COLO668 (cell line): ENCODE measurements around the gene TEX10.
"Not testable (repeated sequence)": the region's sequence is repeated elsewhere in the genome, so short reads cannot be mapped to it uniquely, and the experiment has no call there.

Experiments used
- DNase-seq: peaks from one replicate; lab custom pipeline; 2025; ENCODE audit not compliant: unreplicated experiment; lab: John Stamatoyannopoulos, UW

Gene TEX10

DNA sequence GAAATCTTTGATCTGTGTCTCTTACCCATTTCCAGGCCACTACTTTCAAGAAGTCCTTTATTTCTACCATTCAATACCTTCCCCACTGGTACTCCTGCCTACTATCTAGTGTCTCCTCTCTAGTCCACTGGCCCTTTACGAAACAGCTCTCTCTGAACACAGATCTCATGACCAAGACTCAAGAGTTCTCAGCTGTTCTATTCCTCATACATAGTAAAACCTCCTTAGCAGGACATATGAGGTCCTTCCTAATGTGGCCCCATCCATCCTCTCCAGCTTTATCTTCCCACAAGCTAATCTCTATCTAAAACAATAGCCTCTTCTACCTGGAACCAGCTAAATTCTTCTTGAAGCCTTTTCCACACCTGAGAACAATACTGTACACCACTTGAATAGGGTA lies 2.6 kb downstream of the TEX10 start:
- no peak for DNase-seq

DNA sequence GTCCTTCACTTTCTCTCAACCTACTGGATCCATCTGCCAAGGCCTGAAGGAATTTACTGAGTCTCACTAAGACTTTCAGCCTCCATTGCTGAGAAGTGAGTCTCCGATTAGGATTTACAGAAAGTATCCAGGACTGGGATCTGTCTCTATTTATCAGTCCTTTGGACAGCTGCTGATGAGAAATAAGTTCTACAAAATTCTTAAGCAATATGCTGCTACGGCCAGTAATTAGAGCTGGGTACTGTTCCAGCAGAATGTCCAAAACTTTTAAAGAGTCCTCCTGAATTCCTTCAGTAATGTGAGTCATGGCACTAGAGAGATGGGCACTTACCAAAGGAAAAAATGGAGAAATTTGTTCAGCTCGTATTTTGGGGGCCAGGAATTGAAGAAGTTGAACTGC lies 5.9 kb downstream of the TEX10 start:
- DNase-seq = no peak

- DNase-seq = no peak
Observed at GRCh38 chr9:100341889-100342288, 10.9 kb downstream of the TEX10 start.

DNA sequence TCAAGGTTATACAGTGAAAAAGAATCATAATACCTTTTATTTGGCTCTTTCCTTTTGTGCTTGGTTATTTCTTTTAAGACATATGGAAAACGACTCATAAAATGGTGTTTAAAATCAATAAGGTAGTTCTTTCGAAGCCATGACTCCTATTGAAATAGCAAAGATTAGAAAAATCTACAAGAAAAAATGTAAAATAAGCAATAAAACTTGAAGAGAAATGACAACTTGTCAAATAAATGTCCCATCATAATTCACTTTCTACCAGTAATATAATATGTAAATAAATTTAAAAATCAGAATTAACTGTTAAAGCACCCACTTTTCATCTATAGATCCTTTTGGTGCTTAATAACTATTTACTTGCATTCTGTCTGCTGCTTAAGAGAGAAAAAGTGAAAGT lies 12.5 kb downstream of the TEX10 start:
- DNase-seq = no peak

- not testable (repeated sequence) for DNase-seq
Observed at GRCh38 chr9:100338736-100339135, 14.0 kb downstream of the TEX10 start.

DNA sequence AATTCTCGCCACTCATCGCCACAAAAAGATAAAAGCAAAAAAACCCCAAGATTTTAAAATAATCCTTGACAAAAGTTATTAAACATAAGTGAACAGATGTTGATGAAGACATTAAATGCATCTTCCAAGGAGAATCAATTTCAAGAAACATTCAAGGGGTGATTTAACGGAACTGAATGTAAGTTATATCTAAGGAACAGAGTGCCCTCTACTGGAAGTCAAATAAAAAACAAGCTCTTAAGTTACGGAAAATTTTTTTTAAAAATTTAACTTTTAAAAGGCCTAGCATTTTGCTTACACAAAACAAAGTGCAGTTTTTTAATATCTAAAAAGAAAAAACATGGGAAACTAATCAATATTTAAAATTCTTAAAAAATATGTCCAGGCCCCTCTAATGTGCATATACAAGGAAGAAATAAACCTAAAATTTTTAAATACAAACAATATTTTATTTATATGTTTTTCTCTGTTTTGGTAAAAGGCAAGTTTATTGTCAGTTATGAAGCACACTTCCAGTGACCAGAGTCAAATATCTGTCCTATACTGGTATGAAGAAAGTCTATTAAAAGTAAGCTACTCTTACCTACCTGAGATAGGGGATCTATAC lies 28.0 kb downstream of the TEX10 start:
- DNase-seq = no peak

- peak; percentile 27 for DNase-seq
Observed at GRCh38 chr9:100322954-100323536, 29.7 kb downstream of the TEX10 start.

DNA sequence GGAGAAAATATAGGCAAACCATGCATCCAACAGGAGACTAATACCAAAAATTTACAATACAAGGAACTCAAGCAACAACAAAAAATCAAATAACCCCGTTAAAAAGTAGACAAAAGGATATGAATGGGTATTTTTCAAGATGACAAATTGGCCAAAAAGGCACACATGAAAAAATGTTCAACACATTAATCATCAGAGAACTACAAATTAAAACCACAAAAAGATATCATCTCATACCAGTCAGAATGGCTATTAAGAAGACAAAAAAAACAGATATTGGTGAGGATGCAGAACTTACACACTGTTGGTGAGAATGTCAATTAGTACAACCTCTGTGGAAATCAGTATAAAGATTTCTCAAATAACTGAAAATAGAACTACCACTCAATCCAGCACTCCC lies 35.0 kb downstream of the TEX10 start:
- no peak for DNase-seq

DNA sequence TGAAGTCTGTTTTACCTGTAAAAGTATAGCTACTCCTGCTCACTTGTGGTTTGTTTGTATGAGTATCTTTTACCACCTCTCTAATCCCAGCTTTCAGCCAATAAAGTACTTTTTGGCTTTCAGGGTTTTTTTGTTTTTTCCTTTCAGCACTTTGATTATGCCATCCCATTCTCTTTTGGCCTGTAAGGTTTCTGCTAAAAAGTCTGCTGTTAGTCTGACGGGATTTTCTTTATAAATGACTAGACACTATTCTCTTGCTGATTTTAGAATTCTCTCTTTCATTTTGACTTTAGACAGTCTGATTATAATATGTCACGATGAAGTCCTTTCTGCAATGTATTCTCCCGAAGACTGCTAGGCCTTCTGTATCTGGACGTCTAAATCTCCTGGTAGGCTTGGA lies 37.2 kb downstream of the TEX10 start:
- DNase-seq = no peak

DNA sequence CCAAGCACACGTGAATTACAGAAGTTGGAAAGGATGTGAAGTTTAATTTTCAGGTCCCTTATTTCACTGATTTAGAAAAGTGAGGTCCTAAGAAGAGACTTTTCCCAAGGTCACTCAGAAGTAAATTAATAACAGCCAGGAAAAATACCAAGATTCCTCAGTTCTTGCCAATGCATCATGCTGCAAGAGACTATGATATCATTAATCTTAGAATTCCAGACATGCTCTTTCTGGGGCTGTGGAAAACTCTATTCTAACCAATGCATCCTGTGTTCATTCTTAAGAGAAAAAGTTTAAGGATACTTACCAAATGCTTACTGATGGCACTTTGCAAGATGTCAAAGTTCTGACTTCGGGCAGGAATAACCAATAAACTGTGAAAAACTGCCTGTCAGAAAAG lies 42.8 kb downstream of the TEX10 start:
- no peak for DNase-seq

GRCh38 chr9:100308965-100309564 lies 43.7 kb downstream of the TEX10 start:
- DNase-seq = no peak

GRCh38 chr9:100307080-100307479 lies 45.7 kb downstream of the TEX10 start:
- peak; percentile 33 for DNase-seq

GRCh38 chr9:100306283-100306682 lies 46.5 kb downstream of the TEX10 start:
- no peak for DNase-seq

DNA sequence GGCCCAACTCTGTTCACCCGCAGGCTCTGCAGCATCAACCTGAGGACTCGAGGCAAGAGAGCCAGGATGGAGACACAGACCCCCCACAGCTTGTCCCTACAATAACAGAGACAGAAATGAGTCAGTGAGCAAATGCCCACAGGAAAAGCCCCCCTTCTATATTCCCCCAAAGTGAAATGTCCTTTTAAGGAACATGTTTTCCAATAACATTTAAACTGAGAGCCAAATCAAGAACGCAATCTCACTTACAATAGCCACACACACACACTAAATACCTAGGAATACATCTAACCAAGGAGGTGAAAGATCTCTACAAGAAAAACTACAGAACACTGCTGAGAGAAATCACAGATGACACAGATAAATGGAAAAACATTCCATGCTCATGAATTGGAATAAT lies 49.0 kb downstream of the TEX10 start:
- DNase-seq = no peak

- DNase-seq = no peak
Observed at GRCh38 chr9:100298378-100298777, 54.4 kb downstream of the TEX10 start.

DNA sequence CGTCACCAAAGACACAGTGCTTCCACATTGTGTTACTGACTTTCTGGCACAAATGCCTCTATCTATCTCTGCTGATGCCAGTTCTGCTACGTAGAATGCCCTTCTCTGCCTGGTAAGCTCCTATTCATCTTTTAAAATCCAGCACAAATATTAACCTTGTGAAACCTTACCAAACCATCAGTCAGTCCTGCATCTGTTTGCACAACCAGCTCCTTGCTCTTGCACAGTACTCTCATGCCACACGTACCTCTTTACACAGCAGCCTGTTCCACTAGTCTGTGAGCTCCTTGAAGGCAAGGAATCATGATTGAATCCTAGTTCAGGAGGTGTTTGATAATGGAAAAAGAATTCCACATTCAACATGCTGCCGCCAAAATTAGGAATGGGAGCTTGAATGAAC lies 56.3 kb downstream of the TEX10 start:
- no peak for DNase-seq

GRCh38 chr9:100295240-100295639 lies 57.5 kb downstream of the TEX10 start:
- DNase-seq = no peak

DNA sequence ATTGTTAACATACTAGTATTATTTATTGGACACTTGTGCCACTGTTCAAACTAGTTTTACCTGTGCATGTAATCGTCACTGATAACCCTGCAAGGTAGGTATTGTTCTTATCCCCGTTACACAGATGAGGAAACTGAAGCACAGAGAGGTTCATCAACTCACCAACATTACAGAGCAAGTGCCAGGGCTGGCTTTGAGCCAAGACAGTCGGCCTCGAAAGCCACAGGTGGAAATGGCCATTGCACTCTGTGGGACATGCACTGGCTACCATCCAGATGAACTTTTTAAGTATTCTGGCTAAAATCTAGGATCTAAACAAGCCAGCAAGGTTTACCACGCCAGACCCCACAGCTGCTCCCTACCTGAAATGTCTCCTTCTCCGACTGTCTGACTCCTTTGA lies 57.9 kb downstream of the TEX10 start:
- DNase-seq = no peak

- DNase-seq = no peak
Observed at GRCh38 chr9:100294341-100294740, 58.4 kb downstream of the TEX10 start.

- DNase-seq = no peak
Observed at GRCh38 chr9:100292414-100292813, 60.3 kb downstream of the TEX10 start.

DNA sequence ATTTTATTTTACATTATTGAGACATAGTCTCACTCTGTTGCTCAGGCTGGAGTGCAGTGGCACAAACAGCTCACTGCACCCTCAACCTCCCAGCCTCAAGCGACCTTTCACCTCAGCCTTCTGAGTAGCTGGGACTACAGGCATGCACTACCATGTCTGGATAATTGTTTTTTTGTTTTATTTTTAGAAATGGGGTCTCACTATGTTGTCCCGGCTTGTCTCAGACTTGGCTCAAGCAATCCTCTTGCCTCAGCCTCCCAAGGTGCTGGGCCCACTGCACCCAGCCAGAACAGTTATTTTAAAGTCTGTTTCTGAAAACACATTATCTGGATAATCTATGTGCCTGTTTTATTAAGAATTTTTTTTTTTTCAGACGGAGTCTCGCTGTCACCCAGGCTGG lies 62.0 kb downstream of the TEX10 start:
- no peak for DNase-seq

- DNase-seq = no peak
Observed at GRCh38 chr9:100287186-100287585, 65.6 kb downstream of the TEX10 start.

GRCh38 chr9:100286257-100286656 lies 66.5 kb downstream of the TEX10 start:
- DNase-seq = no peak
